Nephron progenitor cell (in vitro differentiated cells): ENCODE results near the gene FARP2.

Experiments
- DNase-seq: peaks from one replicate; pipeline ENCODE4 v3.0.0; 2021
- H3K27ac Mint-ChIP-seq: 2 replicates; pipeline ENCODE4 v1.8.0; 2021; ENCODE audit warnings: mild to moderate bottlenecking, moderate library complexity, mixed read lengths
- H3K27me3 Mint-ChIP-seq: 2 replicates; pipeline ENCODE4 v1.8.0; 2021; ENCODE audit warnings: mild to moderate bottlenecking, low read depth, mixed read lengths; ENCODE audit not compliant: poor library complexity
- H3K36me3 Mint-ChIP-seq: 2 replicates; pipeline ENCODE4 v1.8.0; 2021; ENCODE audit warnings: low read depth, mixed read lengths
- H3K4me1 Mint-ChIP-seq: 2 replicates; pipeline ENCODE4 v1.8.0; 2021; ENCODE audit warnings: mixed read lengths
- H3K4me3 Mint-ChIP-seq: 2 replicates; pipeline ENCODE4 v1.8.0; 2021; ENCODE audit warnings: mild to moderate bottlenecking, moderate library complexity, mixed read lengths
- H3K9me3 Mint-ChIP-seq: 2 replicates; pipeline ENCODE4 v1.8.0; 2021; ENCODE audit warnings: mild to moderate bottlenecking, moderate library complexity, mixed read lengths
- CTCF ChIP-seq: fragments of 200-600 bp; sonication (generic); IDR thresholded peaks from 2 replicates; pipeline ENCODE4 v1.5.0; 2021; ENCODE audit warnings: antibody characterized with exemption

FARP2 gene

DNA sequence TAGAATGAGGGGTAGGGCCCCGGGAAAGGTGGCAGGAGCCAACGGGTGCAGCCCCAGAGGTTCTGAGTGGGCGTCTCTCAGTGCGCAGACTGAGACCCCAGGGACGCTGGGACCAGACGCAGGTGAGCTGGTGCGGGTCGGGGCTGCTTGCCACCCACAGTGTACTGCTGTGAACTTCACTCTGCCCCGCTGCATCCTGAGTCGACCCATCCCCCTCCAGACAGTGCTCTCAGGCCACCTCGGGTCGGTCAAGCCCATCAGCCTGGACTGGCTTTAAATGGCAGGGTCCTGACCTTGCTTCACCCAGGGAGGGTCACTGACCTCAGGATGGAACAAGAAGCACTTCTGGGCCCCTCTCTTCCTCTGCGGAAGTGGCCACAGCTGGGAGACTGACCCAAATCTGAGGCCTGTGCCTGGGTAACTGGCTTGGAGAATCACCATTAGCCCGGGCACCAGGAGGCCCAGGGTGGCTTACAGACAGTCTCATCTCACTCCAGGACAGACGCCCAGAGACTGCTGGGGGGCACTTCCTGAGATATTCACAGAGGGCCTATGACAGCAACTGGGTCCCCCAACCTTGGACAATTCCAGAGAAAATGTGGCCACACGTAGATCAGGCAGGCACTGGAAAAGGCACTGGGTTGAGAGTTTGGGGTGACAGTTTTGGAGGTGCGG lies 178.8 kb downstream of the FARP2 start:
- Mint-ChIP-seq H3K4me1 (peaks cover 38% of the 10 kb centered on the region), H3K27me3 (peaks cover 64% of the 10 kb centered on the region), H3K36me3 (no peaks in the 10 kb centered on the region), H3K27ac (no peak overlapping the region), H3K9me3 (no peaks in the 10 kb centered on the region), H3K4me3 (no peak overlapping the region)
- no peak for TF ChIP-seq CTCF
- DNase-seq = no peak

DNA sequence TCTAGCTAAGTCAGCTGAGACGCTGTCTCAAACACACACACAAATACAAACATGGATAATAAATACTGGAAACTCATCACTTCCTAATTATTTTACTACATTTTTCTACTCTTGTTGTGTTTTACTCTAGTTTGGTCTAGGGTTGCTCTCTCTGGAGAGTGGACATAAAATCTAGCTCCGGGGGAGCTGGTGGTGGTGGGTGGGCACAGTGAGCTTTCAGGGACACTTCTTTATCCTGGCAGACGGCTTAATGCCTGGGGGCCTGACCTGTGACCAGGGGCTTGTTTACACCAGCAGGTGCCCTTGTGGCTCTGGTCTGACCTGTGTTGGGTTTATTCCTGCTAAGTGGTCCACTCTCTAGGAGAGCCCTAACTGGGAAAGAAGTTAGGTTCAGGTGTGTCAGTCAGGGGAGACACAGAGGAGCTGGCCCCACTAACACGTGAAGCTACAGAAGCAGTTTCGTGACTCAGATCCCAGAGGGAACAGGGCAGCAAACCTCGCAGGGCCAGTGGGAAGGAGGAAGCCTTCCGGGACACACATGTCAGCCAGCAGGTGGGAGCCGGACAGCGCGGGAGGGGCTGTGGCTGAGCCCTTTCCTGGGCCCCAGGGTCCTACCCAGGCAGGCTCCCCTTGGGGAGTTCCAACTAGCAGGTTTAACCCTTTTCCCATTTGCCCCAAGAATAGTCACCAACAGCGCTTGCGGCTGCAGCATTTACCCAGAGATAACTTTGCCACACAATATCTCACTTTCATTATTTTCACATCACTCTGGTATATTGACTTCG lies 180.0 kb downstream of the FARP2 start:
- H3K9me3 Mint-ChIP-seq = peaks cover 3% of the 10 kb centered on the region
- H3K27ac Mint-ChIP-seq = no peak overlapping the region
- TF ChIP-seq CTCF = no peak
- H3K27me3 Mint-ChIP-seq = peaks cover 63% of the 10 kb centered on the region
- H3K36me3 Mint-ChIP-seq = no peaks in the 10 kb centered on the region
- no peak for DNase-seq
- peaks cover 43% of the 10 kb centered on the region for H3K4me1 Mint-ChIP-seq
- no peak overlapping the region for H3K4me3 Mint-ChIP-seq

DNA sequence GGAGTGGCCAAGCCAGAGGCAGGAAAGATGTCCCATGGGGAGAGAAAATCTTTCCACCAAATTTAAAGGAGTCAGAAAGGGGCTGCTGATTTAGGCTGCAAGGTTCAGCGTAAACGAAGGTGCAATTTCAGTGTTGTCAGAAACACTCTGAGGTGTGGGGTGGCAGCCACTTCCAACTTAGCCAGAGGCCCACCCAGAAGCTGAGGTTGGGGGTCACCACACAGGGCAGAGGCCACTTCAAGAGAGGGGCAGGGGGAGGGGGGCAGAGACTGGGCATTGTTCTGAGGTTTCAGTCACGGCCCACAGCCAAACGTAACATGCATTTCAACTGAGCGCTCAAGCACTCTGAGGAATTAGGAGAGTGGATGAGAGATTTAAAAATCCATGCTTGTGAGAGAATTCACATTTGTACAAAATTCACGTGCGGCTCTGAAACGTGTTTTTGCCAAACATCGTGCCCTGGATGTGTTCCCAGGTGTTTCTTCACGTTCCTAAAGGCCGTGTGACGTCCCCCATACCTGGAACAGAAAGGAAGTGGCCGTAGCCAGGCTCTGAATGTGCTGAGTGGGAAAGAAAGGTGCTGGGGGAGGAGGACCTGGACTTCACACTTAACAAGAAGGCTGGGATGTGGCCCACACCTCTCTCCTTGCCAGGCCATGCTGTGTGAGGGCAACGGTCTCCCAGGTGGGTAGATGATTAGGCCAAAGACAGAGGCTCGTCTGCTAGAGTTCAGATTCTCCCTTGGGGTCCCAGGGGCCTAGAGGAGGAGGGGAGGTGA lies 182.9 kb downstream of the FARP2 start:
- Mint-ChIP-seq H3K27ac (no peak overlapping the region), H3K27me3 (peaks cover 46% of the 10 kb centered on the region), H3K4me3 (peak overlapping the region; percentile 27), H3K9me3 (peaks cover 3% of the 10 kb centered on the region), H3K4me1 (peaks cover 41% of the 10 kb centered on the region), H3K36me3 (no peaks in the 10 kb centered on the region)
- no peak for TF ChIP-seq CTCF
- no peak for DNase-seq

DNA sequence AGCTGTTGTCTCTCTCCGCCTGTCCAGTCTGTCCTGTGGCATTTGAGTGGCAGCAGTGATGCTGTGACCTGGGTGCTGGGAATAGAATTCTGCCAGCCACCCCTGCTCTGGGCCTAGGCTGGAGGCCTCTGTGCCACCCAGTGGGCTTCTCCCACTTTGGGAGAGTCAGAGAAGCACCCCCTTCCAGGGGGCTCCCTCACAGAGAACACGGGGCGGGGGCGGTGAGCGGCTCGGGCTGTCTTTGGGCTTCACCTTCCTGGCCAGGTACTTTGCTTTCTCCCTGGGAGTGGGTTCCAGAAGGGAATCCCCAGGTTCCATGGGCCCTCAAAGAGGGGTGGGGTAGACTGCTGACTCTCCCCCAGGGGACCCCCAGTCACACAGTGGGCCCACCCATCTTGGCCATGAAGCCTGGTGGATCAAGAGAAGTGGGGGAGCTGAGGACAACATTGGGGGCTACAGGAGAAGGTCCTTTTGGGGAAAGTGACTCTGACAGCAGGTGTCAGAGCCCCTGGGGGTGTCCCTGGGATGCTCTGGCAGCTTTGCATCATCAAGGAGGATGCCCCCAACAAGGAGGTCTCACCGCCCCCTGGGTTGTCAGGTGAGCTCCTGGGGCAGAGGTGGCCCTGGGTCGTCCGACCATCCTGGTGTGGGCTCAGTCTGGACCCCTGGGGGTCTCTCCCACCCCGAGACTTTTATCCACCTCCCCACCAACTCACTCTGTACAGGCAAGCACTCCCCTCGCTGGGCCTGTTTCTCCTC lies 183.7 kb downstream of the FARP2 start:
- Mint-ChIP-seq H3K27me3 (peaks cover 38% of the 10 kb centered on the region), H3K9me3 (peaks cover 3% of the 10 kb centered on the region), H3K4me3 (no peak overlapping the region), H3K4me1 (peaks cover 33% of the 10 kb centered on the region), H3K36me3 (no peaks in the 10 kb centered on the region), H3K27ac (no peak overlapping the region)
- DNase-seq = no peak
- no peak for TF ChIP-seq CTCF

- H3K4me3 Mint-ChIP-seq = no peak overlapping the region
- H3K4me1 Mint-ChIP-seq = peaks cover 28% of the 10 kb centered on the region
- DNase-seq = no peak
- no peak for TF ChIP-seq CTCF
- H3K27ac Mint-ChIP-seq = no peak overlapping the region
- no peaks in the 10 kb centered on the region for H3K36me3 Mint-ChIP-seq
- peaks cover 3% of the 10 kb centered on the region for H3K9me3 Mint-ChIP-seq
- peaks cover 37% of the 10 kb centered on the region for H3K27me3 Mint-ChIP-seq
These were observed 184.3 kb downstream of the FARP2 start for GRCh38 chr2:241540401-241540770.
